GM18951 (cell line): ENCODE data around the gene AQP7.
"Not testable (repeated sequence)": the region's sequence is repeated elsewhere in the genome, so short reads cannot be mapped to it uniquely, and the experiment has no call there.

Experiments
- POLR2A ChIP-seq: IDR thresholded peaks from 4 replicates; pipeline ENCODE4 v1.6.1; 2011; ENCODE audit warnings: mild to moderate bottlenecking; ENCODE audit not compliant: insufficient read length, insufficient read depth; ENCODE audit errors: extremely low read depth
- in situ Hi-C: fragments of 300-500 bp; cut with MboI; formaldehyde crosslinking; loops from one replicate; pipeline ENCODE4 v1.12.0; 2022; ENCODE audit warnings: low sequenced_read_pairs, mixed read lengths, inconsistent platforms; ENCODE audit not compliant: unreplicated experiment

Gene AQP7

GRCh38 chr9:33402371-33402770 lies at the start of gene AQP7:
Gene AQP7, minus strand, starts transcription at chr9:33402568. Its CDS starts 1,306 bp downstream, at chr9:33401262.
- in situ Hi-C loops: not testable (repeated sequence)

DNA sequence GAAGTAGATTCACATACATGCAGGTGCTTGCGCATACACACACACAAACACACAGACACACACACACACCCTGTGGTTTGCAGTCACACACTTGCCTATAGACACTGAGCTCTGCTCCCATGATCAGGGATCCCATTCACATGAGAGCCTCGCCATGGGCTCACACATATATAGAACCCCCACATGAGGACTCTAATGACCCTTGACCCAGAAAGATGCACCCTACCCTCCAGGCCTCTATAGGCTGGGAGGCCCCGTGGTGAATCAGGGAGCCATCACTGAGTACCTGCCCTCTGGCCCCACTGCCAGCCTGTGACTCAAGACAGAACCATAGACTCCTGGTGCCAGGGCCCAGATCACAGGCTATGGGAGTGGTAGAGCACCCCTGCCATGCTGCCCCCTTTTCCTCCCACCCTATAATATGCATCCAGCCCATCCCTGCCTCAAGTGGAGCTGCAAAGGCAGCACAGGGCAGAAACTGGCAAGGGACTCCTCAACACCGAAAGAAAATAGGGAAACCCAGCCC lies 48.3 kb upstream of the AQP7 start:
- no peak for TF ChIP-seq POLR2A
- in situ Hi-C loops: no loop called here

- in situ Hi-C loops: no loop called here
- TF ChIP-seq POLR2A: no peak
Measured at GRCh38 chr9:33449715-33450114, 47.3 kb upstream of the AQP7 start.

GRCh38 chr9:33447799-33448553 lies 45.6 kb upstream of the AQP7 start:
- in situ Hi-C loops: no loop called here
- no peak for TF ChIP-seq POLR2A

DNA sequence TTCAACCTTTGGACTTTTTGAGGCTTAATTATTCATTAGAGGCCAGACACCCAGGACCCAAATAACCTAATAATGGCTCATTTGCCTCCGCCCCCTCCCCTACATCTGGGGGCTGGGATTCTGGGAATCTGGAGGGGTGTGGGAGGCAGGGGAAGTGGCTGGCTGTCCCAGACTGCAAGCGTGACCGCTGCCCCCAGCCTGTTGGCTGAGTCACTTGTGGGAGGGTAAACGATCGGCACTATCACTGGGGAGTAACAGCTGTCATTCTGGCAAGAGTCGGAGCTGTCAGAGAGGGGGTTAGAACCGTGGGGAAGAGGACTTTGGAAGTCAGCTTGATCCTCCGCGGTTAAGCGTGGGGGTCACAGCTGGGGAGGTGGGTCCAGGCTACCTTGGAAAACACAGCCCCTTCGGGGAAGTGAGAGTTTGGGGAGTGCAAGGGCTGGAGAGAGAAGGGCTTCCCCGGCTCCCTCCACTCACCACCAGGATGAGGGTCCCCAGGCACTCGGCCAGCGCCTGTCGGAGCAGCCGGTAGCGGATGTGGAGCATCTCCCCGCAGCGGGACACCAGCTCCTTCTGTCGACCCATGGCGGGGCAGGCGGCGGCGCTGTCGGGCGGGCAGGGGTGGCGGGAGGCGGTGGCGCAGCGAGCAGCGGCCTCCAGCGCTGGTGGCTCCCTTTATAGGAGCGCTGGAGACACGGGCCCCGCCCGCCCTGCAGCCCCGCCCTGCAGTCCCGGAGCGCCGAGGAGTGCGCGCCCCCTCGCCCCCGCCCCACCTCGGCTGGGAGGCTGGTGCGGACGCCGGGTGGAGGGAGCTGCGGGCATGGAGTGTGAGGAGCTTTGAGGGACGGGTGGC lies 44.8 kb upstream of the AQP7 start, which contains the start of gene AQP3:
Gene AQP3 (minus strand): TSS at position 648 of the 853 bp plus-strand sequence. CDS start 63 bp downstream, at position 585.
- TF ChIP-seq POLR2A: no peak
- in situ Hi-C loops: no loop called here

DNA sequence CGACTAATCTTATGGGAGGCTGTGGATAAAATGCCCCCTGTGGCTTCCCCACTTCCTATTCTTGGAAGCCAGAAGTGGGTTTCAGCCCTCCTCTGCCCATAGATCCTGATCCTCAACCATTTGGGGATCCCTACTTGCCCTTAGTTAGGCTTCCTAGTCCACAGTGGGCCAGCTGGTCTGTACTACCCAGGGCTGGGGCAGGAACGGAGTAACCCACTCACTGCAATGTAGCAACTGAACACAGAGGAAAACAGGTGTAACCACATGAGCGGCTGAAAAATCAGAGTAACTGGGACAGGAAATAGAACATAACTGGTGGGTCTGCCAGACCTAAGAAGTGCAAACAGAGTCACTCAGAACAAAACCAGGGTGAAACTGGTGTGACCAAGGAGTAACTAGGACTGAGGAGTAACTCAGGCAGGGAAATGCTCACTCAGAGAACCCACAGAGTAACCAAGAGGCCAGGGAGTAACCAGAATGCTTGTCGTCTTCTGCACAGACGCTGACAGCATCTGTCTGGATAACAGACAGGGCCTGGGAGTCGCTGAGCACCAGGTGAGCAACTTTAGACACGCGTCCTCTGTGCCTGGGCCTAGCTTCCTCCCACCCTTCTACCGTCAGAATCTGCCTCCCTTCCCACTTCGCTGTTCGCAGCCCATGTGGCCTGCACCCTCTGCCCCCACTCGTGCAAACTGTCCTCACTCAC lies 44.0 kb upstream of the AQP7 start:
- TF ChIP-seq POLR2A: no peak
- in situ Hi-C loops: no loop called here

- no peak for TF ChIP-seq POLR2A
- in situ Hi-C loops: no loop called here
Measured at GRCh38 chr9:33445389-33446239, 43.2 kb upstream of the AQP7 start.

DNA sequence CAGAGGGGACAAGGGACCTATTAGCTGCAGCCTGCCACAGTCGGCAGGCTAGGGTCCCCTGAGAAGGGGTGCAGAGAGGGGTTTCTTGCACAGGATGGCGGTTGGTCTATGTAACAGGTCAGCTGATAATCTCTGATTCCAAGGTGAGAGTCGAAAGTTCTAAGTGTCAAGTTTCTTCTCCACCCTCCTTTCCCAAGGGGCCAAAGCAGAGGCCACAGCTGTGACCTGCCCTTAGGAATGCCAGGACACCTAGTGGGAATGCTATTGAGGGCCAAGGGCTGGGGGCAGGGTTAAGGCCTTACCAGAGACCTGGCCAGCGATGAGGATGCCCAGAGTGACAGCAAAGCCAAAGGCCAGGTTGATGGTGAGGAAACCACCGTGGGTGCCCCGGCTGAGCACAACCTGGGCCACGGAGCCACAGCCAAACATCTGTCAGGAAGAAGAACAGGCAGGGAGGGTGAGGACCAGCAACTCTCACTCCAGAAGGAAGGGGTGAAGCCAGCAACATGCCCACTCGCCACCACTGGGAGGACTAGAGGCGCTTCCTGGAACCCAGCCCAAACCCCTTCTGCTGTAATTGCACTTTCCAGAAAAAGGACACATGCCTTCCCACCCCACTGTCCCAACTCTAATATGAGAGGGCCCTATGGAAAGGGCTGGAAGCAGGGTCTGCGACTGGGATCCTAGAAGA lies 41.2 kb upstream of the AQP7 start:
- in situ Hi-C loops: no loop called here
- no peak for TF ChIP-seq POLR2A

GRCh38 chr9:33443047-33443446 lies 40.7 kb upstream of the AQP7 start:
- in situ Hi-C loops: no loop called here
- no peak for TF ChIP-seq POLR2A

DNA sequence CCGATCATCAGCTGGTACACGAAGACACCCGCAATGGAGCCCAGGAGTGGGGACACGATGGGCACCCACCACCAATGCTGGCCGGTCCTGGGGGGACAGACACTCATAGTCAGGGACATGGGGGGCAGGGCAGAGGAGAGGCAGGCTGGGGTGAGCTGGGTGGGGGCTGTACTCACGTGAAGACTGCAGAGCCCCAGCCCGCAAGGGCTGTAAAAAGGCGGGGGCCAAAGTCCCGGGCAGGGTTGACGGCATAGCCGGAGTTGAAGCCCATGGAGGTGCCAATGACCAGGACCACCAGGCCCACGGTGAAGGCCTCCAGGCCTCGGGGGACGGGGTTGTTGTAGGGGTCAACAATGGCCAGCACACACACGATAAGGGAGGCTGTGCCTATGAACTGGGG lies 39.8 kb upstream of the AQP7 start:
- in situ Hi-C loops: no loop called here

DNA sequence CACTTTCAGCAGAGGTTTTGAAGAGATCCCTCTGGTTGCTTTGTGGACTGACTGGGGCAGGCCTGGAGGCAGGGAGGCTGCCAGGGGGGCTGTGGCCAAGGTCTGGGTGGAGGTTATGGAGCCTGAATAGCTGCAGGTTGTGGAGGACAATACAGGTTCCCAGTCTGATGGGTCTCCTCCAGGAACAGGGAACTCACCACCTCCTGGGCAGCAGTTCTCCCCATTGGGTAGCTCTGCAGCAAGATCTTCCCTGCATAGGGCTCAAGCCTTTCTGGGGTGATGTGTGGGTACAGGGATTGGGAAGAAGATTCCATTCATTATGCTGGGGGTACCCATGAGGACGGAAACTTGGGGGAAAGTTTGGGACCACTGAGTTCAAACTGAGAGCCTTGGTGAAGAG lies 38.2 kb upstream of the AQP7 start:
- no peak for TF ChIP-seq POLR2A
- in situ Hi-C loops: no loop called here

More for the DNA sequence above, 39.8 kb upstream of the AQP7 start:
- no peak for TF ChIP-seq POLR2A

DNA sequence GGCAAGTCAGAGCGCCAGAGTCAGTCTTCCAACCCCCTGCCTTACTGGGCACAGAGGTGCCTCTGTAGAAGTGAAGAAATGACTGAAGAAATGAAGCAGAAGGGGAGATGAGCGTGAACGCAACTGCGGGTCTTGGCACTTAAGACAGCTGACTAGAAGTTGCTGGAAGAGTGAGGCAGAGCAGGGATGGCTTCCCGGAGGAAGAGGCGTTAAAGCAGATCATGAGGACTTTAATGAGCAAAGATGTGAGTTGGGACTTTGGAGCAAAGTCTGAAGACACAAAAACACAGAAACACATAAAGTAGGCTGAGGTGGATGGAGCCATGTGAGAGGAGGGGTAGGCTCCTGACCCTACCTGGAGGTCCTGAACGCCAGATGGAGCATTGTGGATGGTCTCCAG lies 37.8 kb upstream of the AQP7 start:
- no peak for TF ChIP-seq POLR2A
- in situ Hi-C loops: no loop called here
